HG03342 (cell line): Measurements from ENCODE around the gene AGAP1.

ENCODE experiments used
- ATAC-seq: cut with Tn5 transposase; IDR thresholded peaks from one replicate; pipeline ENCODE4 v1.9.1; 2021; ENCODE audit warnings: mild to moderate bottlenecking, moderate library complexity; ENCODE audit not compliant: unreplicated experiment

The AGAP1 gene

DNA sequence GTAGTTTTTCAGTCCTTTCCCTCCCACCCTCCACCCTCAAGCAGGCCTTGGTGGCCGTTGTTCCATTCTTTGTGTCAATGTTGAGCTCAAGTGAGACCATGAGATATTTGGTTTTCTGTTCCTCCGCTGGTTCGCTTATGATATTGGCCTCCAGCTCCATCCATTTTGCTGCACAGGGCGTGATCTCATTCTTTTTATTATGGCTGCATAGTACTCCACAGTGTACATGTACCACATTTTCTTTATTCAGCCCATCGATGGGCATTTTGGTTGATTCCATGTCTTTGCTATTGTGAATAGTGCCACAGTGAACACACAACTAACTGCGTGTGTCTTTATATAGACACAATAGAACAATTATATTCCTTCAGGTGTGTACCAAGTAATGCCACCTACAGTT, 14.1 kb downstream of the AGAP1 start:
- no peak for ATAC-seq

DNA sequence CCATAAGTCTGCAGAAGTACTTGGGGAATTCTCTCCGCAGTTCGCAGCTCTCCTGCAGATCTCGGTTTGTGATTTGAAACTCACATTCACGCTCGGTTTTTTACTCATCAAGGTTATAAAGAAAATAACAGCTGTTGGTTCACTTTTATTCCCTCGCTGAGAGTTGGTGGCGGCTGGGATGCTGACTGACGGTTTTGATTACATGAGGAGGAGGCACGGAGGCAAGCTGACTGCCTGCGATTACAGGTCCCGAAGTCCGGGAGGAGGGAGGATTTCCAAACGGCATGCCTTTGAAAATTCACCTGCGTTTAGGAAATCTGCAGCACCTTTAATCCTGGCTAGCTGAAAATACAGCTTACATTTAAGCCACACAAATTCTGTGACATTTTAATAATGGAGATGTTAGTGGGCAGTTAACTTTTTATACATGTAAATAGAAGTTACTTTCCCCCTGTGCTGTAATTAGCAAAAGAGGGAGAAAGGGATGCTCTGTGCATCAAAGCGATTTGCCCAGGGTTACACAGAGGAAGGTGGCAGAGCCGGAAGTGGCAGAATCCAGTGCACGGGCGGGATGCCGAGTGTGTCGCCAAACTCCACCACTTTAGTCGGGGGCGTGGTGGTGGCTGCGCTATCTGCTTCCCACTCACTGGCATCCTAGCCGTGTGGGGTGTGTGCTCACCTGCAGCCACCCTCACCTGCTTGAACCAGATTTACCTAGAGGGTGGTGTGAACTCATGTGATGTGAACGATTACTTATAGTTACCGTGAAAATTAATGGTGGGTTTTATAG, 14.7 kb downstream of the AGAP1 start:
- no peak for ATAC-seq

DNA sequence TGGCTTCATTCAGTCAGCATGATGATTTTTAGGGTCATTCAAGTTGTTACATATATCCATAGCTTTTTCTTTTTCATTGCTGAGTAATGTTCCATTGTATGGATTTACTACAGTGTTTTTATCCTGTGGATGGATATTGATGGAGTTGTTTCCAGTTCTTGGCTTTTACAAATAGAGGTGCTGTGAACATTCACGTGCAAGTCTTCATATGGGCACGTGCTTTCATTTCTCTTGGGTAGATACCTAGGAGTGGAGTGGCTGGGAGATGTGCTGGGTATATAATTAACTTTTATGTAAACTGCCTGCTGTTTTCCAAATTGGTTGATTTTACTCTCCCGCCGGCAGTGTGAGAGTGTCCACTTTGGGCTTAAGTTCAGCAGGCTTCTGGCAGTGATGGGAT, 16.5 kb downstream of the AGAP1 start:
- ATAC-seq: no peak

DNA sequence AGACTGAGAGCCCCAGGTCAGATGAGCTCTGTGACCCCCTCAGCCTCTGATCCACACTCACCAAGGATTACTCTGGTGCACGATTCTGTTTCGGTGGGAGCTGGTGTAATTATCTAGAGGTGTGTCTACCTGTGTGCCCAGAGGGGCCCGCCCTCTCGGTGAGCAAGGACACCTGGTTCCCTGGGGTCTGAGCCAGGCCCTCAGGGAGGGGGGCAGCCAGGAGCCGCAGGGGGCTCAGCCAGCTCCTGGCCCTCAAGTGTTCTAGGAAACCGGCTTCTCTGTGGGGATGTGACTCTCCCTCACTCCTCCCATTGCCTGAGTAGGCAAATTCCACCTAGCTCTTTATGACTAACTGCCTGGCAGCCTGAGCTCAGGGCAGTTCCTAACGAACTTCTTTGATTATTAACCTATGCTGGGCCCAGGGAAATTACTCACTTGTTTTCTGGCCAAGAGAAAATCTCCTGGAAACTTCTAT, 17.4 kb downstream of the AGAP1 start:
- no peak for ATAC-seq

DNA sequence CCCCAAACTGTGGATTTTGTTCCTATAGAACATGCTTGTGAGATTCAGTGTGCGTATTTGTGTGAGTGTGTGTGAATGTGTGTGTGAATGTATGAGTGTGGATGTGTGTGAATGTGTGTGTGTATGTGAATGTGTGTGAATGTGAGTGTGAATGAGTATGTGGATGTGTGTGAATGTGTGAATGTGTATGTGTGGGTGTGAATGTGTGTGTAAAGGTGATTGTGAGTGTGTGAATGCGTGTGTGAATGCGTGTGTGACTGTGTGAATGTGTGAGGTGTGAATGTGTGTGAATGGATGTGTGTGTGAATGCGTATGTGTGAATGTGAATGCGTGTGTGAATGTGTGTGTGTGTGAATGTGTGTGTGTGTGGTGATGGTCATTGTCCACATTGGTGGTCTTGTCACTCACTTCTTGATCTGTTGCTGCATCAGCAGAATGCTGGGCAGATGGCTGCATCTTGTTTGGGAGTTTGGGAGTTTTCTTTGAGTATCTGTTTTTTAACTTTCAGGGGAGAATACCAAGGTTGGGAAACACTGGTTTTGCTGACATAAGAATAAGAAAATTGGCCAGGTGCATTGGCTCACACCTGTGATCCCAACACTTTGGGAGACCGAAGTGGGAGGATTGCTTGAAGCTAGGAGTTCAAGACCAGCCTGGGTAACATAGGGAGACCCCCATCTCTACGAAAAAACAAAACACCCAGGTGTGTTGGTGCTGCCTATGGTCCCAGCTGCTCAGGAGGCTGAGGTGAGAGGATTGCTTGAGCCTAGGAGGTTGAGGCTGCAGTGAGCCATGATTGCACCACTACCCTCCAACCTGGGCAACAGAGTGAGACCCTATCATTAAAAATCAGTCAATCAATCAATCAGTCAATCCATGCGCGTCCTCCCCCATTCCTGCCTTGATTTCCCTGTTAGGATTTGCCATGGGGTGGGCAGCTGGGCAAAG, 18.2 kb downstream of the AGAP1 start:
- ATAC-seq: no peak

DNA sequence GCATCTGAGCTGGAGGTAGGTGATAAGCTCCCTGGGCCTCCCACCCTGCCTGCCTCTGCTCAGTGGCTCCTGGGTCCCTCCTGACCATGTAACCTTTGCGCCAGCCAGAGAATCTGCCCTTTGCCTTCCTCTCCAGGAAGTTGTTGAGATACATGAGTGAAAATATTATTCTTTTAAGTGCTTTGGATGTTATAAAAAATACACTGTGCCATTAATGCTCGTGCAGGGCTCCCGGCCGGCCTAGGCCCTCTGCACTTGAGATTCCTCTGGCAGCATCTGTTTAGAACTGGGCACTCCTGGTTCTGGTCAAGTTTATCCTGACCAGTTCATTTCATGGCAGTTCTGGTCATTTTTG, 18.8 kb downstream of the AGAP1 start:
- no peak for ATAC-seq

DNA sequence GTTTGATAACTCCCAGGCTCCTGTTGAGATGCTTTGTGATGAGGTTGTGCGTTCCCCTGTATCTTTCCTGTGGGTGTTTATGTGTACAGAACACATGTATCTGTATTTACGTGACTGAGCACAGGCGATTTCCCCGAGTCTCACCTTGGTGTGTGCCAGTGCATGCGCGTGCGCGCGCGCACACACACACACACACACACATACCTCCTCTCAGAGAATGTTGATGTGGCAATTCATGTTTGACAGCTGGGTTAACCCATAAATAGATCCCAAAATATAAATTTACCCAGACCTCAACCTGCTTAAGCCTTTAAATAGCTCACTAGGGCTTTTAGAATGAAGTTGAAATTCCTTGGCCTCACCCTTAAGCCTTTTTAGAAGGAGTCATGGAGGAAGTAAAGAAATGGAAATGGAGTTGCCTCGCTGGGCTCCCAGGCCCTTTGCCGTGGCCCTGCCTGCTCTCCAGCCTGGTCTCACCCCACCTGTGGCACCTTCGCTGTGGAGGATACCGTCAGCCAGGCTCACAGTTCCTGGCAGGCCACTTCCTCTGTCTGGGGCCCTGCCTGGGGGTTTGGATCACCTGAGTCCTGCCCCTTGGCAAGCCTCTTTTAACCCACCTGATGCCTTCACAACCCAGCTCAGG, 20.3 kb downstream of the AGAP1 start:
- no peak for ATAC-seq

DNA sequence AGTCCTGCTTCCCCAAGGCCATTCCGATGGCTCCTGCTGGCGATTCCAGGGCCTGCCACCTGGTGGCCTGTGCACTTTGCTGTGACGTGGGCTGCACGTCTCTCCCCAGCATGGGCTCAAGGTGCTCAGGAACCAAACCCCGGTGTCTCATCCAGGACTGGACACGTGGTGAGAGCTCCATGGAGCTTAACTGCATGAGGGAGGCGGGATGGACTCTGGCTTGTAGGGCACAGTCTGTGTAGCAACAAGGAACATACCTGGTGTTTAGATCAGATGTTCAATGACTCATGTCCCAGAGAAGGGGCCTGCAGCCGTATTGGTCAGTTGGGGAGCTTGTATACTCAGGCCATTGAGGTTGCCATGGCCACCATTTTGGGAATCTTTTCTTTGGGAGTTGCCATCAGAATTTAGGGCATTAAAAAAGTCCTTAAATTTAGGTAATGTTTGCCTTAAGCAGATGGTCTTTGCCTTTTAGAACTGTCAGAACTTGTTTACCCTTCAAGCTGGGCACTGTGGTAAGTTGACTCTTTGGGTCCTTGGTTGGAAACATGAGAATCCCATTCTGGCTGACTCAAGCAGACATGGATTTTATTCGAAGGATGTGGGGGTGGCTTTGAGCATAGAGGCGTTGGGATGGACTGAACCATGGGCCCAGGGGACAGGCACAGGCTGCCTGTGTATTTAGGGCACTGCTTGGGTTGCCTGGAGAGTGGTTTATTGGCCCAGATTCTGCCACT, 21.0 kb downstream of the AGAP1 start:
- no peak for ATAC-seq

DNA sequence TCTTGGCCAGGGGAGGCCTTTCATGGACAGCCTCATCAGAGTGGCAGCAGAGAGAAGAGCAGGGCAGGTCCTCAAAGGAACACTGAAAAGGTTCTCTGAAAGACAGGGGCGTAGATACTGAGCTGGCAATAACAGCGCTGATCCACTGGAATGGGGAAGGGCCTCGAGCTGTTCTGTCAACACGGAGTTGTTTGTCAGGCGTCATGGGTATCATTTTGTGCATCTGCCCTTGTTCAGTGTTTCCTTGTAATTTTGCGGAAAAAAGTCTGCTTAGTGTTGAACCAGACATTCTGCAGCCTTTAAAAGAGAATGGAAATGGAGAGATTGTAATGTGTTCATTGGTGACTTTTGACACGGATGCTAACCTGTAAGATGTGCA, 21.5 kb downstream of the AGAP1 start:
- no peak for ATAC-seq

DNA sequence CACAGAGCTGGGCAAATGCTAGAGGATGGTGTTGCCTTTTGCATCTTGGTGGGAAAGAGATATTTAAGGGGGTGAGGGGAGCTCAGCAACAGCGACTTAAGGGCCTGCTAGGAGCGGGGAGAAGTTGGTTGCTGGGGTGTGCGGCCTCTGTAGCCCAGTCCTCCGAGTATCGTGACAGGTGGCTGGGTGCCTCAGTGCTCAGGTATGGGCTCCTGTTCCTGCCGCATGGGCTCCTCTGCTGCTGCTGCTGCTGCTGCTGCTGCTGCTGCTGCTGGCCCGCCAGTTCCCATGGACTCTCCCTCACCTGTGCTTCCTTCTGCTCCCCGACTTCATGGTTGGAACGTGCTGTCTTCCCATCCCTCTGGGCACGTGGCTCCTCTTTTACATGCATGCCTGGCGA, 22.0 kb downstream of the AGAP1 start:
- no peak for ATAC-seq

DNA sequence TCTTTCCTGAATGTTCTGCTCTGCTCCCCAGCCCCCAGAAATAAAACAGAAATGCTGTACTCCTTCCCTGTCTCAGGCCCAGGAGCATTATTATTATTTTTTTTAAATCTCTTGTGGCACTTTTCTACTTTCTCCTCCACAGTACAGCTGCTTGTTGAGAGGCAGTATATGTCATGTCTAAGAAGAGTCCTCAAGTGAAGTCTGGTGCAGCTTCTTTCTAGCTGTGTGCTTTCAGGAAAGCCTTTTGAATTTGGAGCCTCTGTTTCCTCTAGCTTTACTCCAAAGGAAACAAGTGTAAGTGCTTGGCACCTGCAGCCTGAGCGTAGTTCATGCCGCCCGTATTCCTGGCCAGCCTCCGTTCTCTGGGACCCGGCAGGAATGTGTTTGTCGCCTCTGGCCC, 22.4 kb downstream of the AGAP1 start:
- no peak for ATAC-seq

DNA sequence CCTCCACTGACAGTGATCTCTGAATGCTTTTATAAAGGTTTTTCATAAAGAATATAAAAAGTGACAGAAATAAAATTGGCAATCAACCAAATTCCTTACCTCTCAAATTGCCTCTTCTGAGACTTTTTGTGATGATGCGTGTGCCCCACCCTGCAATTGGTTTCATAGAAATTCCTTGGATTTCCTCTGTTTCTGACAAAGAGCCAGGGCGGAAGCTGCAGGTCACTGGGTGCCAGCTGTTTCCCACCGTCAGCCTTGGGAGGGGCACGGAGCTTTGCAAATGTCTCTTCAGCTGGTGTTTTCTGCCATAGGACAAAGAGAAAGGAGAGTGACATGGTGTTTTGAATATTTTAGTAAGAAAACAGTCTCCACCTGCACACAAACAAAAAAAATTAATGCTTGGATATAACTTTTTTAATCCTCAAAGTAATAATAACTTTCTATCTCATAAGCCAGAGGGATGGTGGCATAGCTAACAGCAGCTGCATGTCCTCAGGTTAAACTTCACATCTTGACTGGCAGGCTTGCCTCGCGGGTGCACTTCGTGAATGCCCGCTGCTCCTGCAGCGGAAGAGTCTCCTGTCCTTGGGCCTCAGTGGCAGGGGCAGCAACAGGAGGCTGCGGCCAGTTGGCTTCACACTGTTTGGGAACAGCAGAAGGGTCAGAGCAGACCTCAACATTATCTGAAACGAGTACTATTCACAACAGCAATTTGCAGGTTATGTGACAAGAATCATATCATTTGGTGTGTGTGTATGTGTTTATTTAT, 24.7 kb downstream of the AGAP1 start:
- no peak for ATAC-seq

DNA sequence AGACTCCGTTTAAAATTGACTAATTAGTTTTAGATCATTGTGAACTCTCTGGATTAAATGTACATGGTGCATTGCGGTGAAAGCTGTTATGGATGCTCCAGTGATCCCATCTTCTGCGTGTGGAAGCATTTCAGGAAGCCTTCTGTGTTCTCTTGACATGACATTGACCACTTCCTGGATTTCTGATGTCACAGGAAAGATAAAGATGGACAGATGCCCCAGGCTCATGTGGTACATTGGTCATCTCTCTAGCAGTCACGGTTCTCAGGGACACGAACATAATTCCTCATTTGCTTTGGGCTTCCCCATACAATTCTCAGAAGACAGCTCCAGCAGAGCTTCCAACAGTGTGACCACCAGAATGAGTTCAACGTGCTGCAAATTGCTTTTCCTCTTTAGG, 26.9 kb downstream of the AGAP1 start:
- no peak for ATAC-seq

DNA sequence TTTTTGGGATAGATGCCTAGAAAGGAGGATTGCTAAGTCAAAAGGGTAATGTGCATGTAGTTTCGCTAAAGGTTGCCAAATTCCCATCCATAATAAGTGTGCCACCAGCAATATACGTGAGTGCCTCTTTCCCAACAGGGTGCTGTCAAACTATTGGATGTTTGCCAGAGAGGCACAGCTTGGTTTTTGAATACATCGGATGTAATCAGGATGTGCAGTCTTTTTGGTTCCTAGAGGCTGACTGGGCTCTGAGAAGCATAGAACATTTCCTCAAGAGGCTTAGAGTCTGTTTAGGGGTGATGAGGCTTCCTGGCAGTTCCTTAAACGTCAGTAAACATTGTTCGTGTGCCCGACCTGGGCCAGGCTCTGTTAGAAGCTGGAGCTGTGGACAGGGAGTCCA, 28.0 kb downstream of the AGAP1 start:
- ATAC-seq: no peak

DNA sequence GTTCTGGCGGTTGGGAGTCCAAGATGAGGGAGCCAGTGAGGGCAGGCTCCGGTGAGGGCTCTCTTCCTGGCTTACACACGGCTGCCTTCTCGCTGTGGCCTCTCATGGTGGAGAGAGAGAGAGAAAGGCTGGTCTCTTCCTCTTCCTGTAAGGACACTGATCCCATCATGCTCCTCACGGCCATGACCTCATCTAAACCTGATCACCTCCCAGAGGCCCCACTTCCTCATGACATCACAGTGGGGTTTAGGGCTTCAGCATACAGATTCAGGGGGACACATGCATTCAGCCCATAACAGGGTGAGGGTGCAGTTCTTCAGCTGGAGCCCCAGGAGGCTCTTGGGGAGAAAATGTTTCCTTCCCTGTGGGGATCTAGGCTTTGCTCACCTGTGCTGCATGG, 29.2 kb downstream of the AGAP1 start:
- ATAC-seq: no peak

DNA sequence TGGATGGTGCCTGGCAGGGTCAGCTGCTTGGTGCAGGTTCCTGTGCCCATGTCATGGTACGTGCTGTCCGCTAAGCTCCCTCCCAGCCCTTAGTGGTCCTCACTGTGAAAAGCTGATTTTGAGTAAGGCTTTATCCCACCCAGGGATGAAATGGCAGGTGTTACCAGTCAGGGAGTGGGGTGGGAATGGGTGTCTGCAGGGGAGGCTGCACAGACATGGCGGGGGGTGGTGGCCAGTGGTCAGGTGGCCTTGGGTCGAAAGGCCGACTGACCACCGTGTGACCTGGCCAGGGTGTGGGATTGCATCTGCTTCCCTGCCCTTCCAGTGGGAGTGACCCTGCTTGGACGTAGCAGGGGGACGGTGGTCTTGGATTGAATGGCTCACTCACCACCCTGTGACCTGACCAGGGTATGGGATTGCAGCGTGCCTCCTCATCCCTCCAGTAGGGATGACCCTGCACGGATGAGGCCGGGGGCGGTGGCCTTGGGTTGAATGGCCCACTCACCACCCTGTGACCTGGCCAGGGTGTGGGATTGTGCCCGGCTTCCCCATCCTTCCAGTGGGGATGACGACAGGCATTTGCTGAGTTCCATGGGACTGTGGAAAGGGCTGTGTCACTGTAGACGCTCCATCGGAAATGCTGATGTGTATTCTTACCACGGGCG, 29.8 kb downstream of the AGAP1 start:
- no peak for ATAC-seq

DNA sequence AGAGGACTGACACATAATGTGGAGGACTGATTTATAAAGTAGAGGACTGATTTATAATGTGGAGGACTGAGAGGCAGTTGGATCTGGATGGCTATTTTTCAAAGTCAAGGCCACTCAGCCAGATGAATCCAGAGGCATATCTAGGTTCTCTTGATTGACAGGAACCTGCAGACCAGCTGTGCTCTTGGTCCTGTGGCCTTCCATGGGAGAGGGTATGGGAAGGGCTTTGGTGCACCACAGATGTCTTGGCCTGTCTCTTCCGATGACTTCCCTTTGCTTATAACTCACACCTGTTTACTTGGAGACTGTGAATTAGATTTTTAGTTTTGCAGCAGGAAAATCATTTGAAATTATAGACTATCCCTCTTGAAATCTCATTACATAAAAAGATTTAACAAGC, 32.3 kb downstream of the AGAP1 start:
- no peak for ATAC-seq

DNA sequence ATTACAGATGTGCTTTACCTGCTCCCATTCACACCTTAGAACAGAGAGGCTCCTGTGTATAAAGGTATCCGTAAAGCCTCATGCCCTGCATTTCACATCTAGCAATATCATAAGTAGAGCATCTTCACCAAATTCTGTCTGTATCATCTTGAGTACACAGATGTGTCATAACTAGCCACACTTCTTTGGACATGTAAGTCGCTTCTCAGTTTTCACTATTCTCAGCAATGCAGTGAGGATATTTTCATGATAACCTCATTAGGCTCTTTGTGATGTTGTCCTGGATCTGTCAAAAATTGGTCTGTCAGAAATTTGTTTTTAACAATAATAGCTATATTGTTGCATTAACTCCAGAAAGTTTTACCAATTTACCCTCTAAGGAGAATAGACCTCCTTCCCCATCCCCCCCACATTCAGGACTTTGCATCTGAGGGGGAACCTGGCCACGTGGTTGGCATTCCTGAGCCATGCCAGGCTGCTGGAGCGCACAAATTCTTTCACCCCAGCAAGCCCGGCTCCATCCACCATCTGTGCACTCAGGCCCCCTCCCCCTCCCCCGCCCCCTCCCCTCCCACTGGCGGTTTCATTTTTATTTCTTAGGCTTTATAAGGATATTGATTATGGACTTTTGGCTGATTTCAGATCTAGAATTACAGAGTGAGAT, 34.1 kb downstream of the AGAP1 start:
- ATAC-seq: no peak

DNA sequence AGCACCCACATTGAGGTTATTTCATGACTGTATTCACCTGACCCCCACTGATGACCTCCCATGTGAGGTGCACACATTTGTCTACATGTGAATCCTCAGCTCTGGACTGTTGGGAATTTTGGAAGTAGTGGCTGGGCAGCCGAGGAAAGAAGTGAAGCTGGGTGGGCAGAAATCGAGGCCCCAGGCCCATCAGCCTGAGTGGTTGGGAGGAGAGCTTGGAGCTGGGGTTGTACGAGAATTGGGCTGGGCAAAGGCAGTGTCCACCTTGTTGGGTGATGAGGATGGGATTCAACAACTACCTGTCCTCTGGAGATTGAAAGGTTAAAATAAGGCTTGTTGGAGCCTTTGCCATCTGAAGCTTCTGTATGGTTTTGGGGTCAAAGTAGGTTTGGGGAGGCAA, 35.8 kb downstream of the AGAP1 start:
- ATAC-seq: no peak
